Astrocyte of the spinal cord (primary cell): ENCODE results near the gene RPUSD4.

Experiments
- DNase-seq: peaks from one replicate; pipeline ENCODE4 v3.0.0; 2011; ENCODE audit warnings: low read depth, low spot score
- H3K4me3 ChIP-seq: 2 replicates; pipeline ENCODE4 v1.5.1; 2011; ENCODE audit warnings: low read depth, mild to moderate bottlenecking, low read length, moderate library complexity
- in situ Hi-C: cut with HindIII; loops from 2 replicates; pipeline ENCODE4 v1.10.0; 2017; ENCODE audit warnings: low sequenced_read_pairs
- TF ChIP-seq, protein P1 (sequence below): IDR thresholded peaks from 2 replicates; pipeline ENCODE4 v1.5.1; 2012; ENCODE audit warnings: low read depth, mild to moderate bottlenecking, low read length, inconsistent platforms

RPUSD4 gene

GRCh38 chr11:126214841-126215240 is 3.4 kb upstream of the RPUSD4 start:
- TF ChIP-seq, protein P1, sequence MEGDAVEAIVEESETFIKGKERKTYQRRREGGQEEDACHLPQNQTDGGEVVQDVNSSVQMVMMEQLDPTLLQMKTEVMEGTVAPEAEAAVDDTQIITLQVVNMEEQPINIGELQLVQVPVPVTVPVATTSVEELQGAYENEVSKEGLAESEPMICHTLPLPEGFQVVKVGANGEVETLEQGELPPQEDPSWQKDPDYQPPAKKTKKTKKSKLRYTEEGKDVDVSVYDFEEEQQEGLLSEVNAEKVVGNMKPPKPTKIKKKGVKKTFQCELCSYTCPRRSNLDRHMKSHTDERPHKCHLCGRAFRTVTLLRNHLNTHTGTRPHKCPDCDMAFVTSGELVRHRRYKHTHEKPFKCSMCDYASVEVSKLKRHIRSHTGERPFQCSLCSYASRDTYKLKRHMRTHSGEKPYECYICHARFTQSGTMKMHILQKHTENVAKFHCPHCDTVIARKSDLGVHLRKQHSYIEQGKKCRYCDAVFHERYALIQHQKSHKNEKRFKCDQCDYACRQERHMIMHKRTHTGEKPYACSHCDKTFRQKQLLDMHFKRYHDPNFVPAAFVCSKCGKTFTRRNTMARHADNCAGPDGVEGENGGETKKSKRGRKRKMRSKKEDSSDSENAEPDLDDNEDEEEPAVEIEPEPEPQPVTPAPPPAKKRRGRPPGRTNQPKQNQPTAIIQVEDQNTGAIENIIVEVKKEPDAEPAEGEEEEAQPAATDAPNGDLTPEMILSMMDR: no peak
- no peak overlapping the region for H3K4me3 ChIP-seq
- in situ Hi-C loops: no loop called here
- no peak for DNase-seq

GRCh38 chr11:126214441-126214840 is 3.0 kb upstream of the RPUSD4 start:
- TF ChIP-seq, protein P1: no peak
- DNase-seq: no peak
- in situ Hi-C loops: no loop called here
- H3K4me3 ChIP-seq: no peak overlapping the region

GRCh38 chr11:126212089-126212660 is 725 bp upstream of the RPUSD4 start:
- TF ChIP-seq, protein P1: no peak
- DNase-seq: peak; percentile 7
- peak overlapping the region; percentile 99 for H3K4me3 ChIP-seq
- in situ Hi-C loops: no loop called here

GRCh38 chr11:126210871-126211235 is 597 bp downstream of the RPUSD4 start:
- DNase-seq: no peak
- in situ Hi-C loops: no loop called here
- TF ChIP-seq, protein P1: no peak

GRCh38 chr11:126207896-126208295 is 3.6 kb downstream of the RPUSD4 start:
- TF ChIP-seq, protein P1: no peak
- DNase-seq: no peak
- no peak overlapping the region for H3K4me3 ChIP-seq
- in situ Hi-C loops: no loop called here

More at GRCh38 chr11:126210871-126211235, 597 bp downstream of the RPUSD4 start:
- H3K4me3 ChIP-seq: peak overlapping the region; percentile 99

- in situ Hi-C loops: no loop called here
Measured at GRCh38 chr11:126205359-126205758, 6.1 kb downstream of the RPUSD4 start.

More at GRCh38 chr11:126205359-126205758, 6.1 kb downstream of the RPUSD4 start:
- TF ChIP-seq, protein P1: no peak
- H3K4me3 ChIP-seq: no peak overlapping the region
- no peak for DNase-seq
